Adrenal gland (tissue), 12 donors: ENCODE data around the gene KCNH8. TPM values are rescaled to one million over a fixed set of nuclear protein-coding genes. Genes with fewer than 3 reads are reported as not detected.

ENCODE experiments used
- DNase-seq, 7 donors: peaks; one replicate each; pipeline ENCODE4 v3.0.0-alpha.2; 2019 to 2020
- H3K27ac ChIP-seq, 5 donors: fragments of 200-600 bp; sonication (generic) in 4 of 5; 1 replicate in 3 of 5; 2 replicates in 2 of 5; pipeline versions ENCODE4 v1.5.1 to v1.8.0; 2016 to 2020; ENCODE audit warnings: mild to moderate bottlenecking in 1 of 5
- H3K27me3 ChIP-seq: fragments of 200-600 bp; 2 replicates; pipeline ENCODE4 v1.8.0; 2021
- H3K36me3 ChIP-seq, 2 donors: fragments of 200-600 bp; replicated peaks in 1 of 2; 1 replicate in 1 of 2; 2 replicates in 1 of 2; pipeline versions ENCODE4 v1.5.1 to v1.8.0; 2018 to 2022
- H3K4me1 ChIP-seq, 2 donors: fragments of 200-600 bp; replicated peaks in 1 of 2; 1 replicate in 1 of 2; 2 replicates in 1 of 2; pipeline versions ENCODE4 v1.5.1 to v1.8.0; 2018 to 2021
- H3K4me3 ChIP-seq, 4 donors: fragments of 200-600 bp; sonication (generic) in 3 of 4; one replicate each; pipeline ENCODE4 v1.5.1; 2016 to 2018
- H3K9me3 ChIP-seq, 3 donors: fragments of 200-600 bp; sonication (generic) in 1 of 3; replicated peaks in 1 of 3; 1 replicate in 2 of 3; 2 replicates in 1 of 3; pipeline versions ENCODE4 v1.5.1 to v1.8.0; 2016 to 2021
- CTCF ChIP-seq, 6 experiments: fragments of 450-650 bp in 4 of 6; fragments of 200-600 bp in 2 of 6; sonication (generic) in 1 of 6; IDR thresholded peaks; 1 replicate in 5 of 6; 2 replicates in 1 of 6; pipeline versions ENCODE4 v1.5.1 to v1.8.0; 2016 to 2021; ENCODE audit warnings: antibody characterized with exemption in 6 of 6, mild to moderate bottlenecking in 2 of 6, moderate library complexity in 1 of 6
- POLR2A ChIP-seq, 2 donors: fragments of 450-650 bp; IDR thresholded peaks; one replicate each; pipeline ENCODE4 v1.6.1; 2017; ENCODE audit warnings: antibody characterized with exemption in 2 of 2, mild to moderate bottlenecking in 2 of 2, moderate library complexity in 1 of 2
- WGBS, 4 donors: extraction: QIAGEN DNeasy Blood & Tissue Kit in 2 of 4; methylation state at CpG; one replicate each; pipeline versions ENCODE4 v1.1.5 to v1.1.7; 2013 to 2017; 5-methylcytosine and 5-hydroxymethylcytosine counted together
- intact Hi-C, 2 donors: fragments of 100-400 bp; cut with DNase I; formaldehyde crosslinking; loops; one replicate each; pipeline versions ENCODE4 v1.14.1 to v1.15.0; 2022 to 2023
- polyA plus RNA-seq, 3 donors: library from polyadenylated mRNA; stranded (reverse); fragments of 200-250 nt in 2 of 3; fragments of 350-450 nt in 1 of 3; fragmentation: Illumina TruSeq in 1 of 3; extraction: RNeasy Lipid Tissue Mini Kit (QIAGEN cat#74804) in 1 of 3; gene quantifications; one replicate each; pipeline ENCODE4 v1.2.3, GENCODE V29; 2013 to 2014
- total RNA-seq, 9 donors: library from RNA; depleted of rRNA in 4 of 9; stranded (reverse); fragments of >200 nt in 4 of 9; fragments of 120-200 nt in 1 of 9; fragmentation: NEBNext Ultra II Directional in 1 of 9; extraction: Animal tissue kit (Norgen Biotek cat#: 25700) in 1 of 9; gene quantifications; one replicate each; pipeline versions ENCODE4 v1.1.0 to v1.2.4, GENCODE V29; 2013 to 2023
- donor health status: healthy with polysubstance abuse.
- donor health status: Bipolar disorder and iron deficiency.
- donor health status: DM: yes; HTN: yes; CAD: no.
- donor health status: DM: no; HTN: no; CAD: no.
- donor health status: DM: no; HTN: no; CAD: no.
- donor health status: DM: yes; HTN: yes; CAD: no.

Gene KCNH8
- total and polyA plus RNA-seq, 12 donors = 0.27 to 7.6 (median 2.1) TPM

GRCh38 chr3:19114461-19114860, 33.8 kb upstream of the KCNH8 start:
- no peak for TF ChIP-seq CTCF (IDR thresholded peaks at IDR 0.05)
- TF ChIP-seq POLR2A (IDR thresholded peaks at IDR 0.05) = no peak
- Histone ChIP-seq H3K27me3 (no peaks in the 10 kb centered on the region), H3K9me3 (no peaks in the 10 kb centered on the region), H3K36me3 (no peaks in the 10 kb centered on the region), H3K4me1 (no peaks in the 10 kb centered on the region), H3K27ac (no peak overlapping the region), H3K4me3 (no peak overlapping the region)
- intact Hi-C loops = no loop called here
- no peak for DNase-seq
- 22 to 48% (median 39%) methylated on average over 1 of the region's 1 CpG for WGBS, 4 donors

- no peaks in the 10 kb centered on the region for H3K27me3 ChIP-seq
- no peaks in the 10 kb centered on the region for H3K4me1 ChIP-seq
- no peak overlapping the region for H3K4me3 ChIP-seq
- H3K9me3 ChIP-seq = no peaks in the 10 kb centered on the region
- WGBS, 4 donors = 51 to 71% (median 57%) methylated on average over 2 of the region's 2 CpGs
- no peak overlapping the region for H3K27ac ChIP-seq
- no peak for DNase-seq
- TF ChIP-seq CTCF (IDR thresholded peaks at IDR 0.05) (no peak), POLR2A (IDR thresholded peaks at IDR 0.05) (no peak)
- no peaks in the 10 kb centered on the region for H3K36me3 ChIP-seq
- intact Hi-C loops = no loop called here
These were observed 32.1 kb upstream of the KCNH8 start for GRCh38 chr3:19116239-19116638.

GRCh38 chr3:19124752-19125151, 23.6 kb upstream of the KCNH8 start:
- no peaks in the 10 kb centered on the region for H3K9me3 ChIP-seq
- no peak overlapping the region for H3K4me3 ChIP-seq
- no peaks in the 10 kb centered on the region for H3K27me3 ChIP-seq
- no peaks in the 10 kb centered on the region for H3K4me1 ChIP-seq
- H3K27ac ChIP-seq = no peak overlapping the region
- intact Hi-C loops = no loop called here
- 77 to 82% (median 79%) methylated on average over 1 of the region's 1 CpG for WGBS, 4 donors
- DNase-seq = no peak
- TF ChIP-seq CTCF (IDR thresholded peaks at IDR 0.05) (no peak), POLR2A (IDR thresholded peaks at IDR 0.05) (no peak)
- no peaks in the 10 kb centered on the region for H3K36me3 ChIP-seq

GRCh38 chr3:19139863-19140262, 8.4 kb upstream of the KCNH8 start:
- Histone ChIP-seq H3K4me1 (no peaks in the 10 kb centered on the region), H3K9me3 (no peaks in the 10 kb centered on the region), H3K4me3 (no peak overlapping the region), H3K27ac (no peak overlapping the region), H3K36me3 (no peaks in the 10 kb centered on the region), H3K27me3 (no peaks in the 10 kb centered on the region)
- 53 to 59% (median 55%) methylated on average over 1 of the region's 1 CpG for WGBS, 4 donors
- DNase-seq = no peak
- TF ChIP-seq CTCF (IDR thresholded peaks at IDR 0.05) = no peak
- no peak for TF ChIP-seq POLR2A (IDR thresholded peaks at IDR 0.05)
- intact Hi-C loops = no loop called here
